Lower leg skin (tissue), 3 donors: Measurements from ENCODE around the gene SPATA9.

Source experiments
- POLR2A ChIP-seq, 2 donors: fragments of 450-650 bp; IDR thresholded peaks; one replicate each; pipeline ENCODE4 v1.6.1; 2016 to 2017; ENCODE audit warnings: antibody characterized with exemption in 2 of 2, mild to moderate bottlenecking in 1 of 2, moderate library complexity in 1 of 2
- TF ChIP-seq, protein P1 (sequence below), 3 donors: fragments of 450-650 bp; IDR thresholded peaks; one replicate each; pipeline ENCODE4 v1.5.1; 2016; ENCODE audit warnings: antibody characterized with exemption in 3 of 3, mild to moderate bottlenecking in 3 of 3, moderate library complexity in 2 of 3

GRCh38 chr5:95718738-95719137 lies 35.9 kb upstream of the SPATA9 start:
- TF ChIP-seq, protein P1, sequence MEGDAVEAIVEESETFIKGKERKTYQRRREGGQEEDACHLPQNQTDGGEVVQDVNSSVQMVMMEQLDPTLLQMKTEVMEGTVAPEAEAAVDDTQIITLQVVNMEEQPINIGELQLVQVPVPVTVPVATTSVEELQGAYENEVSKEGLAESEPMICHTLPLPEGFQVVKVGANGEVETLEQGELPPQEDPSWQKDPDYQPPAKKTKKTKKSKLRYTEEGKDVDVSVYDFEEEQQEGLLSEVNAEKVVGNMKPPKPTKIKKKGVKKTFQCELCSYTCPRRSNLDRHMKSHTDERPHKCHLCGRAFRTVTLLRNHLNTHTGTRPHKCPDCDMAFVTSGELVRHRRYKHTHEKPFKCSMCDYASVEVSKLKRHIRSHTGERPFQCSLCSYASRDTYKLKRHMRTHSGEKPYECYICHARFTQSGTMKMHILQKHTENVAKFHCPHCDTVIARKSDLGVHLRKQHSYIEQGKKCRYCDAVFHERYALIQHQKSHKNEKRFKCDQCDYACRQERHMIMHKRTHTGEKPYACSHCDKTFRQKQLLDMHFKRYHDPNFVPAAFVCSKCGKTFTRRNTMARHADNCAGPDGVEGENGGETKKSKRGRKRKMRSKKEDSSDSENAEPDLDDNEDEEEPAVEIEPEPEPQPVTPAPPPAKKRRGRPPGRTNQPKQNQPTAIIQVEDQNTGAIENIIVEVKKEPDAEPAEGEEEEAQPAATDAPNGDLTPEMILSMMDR (IDR thresholded peaks at IDR 0.05): no peak
- TF ChIP-seq POLR2A (IDR thresholded peaks at IDR 0.05): no peak
